T47D (cell line): ENCODE results near the gene CRIM1.

Experiments used
- DNase-seq, 2 experiments: peaks; one replicate each; pipeline versions ENCODE4 v3.0.0 to v3.0.0-alpha.2; 2011 to 2012; ENCODE audit warnings: low read depth in 1 of 2, low spot score in 1 of 2
- JUND ChIP-seq: IDR thresholded peaks from 2 replicates; pipeline ENCODE4 v1.6.1; 2012; ENCODE audit warnings: low read depth
- in situ Hi-C: cut with HindIII; loops from 2 replicates; pipeline ENCODE4 v1.10.0; 2016; ENCODE audit warnings: low sequenced_read_pairs, low pct_unique_long_range_greater_than_20kb

The CRIM1 gene

GRCh38 chr2:36526226-36526625, 170.6 kb downstream of the CRIM1 start:
- no peak for DNase-seq
- in situ Hi-C loops, result no loop called here
- TF ChIP-seq JUND, result no peak

GRCh38 chr2:36528274-36528673, 172.7 kb downstream of the CRIM1 start:
- in situ Hi-C loops, result no loop called here
- DNase-seq, result no peak
- no peak for TF ChIP-seq JUND

- no peak for TF ChIP-seq JUND
- in situ Hi-C loops, result no loop called here
- DNase-seq, result no peak
These were observed 173.3 kb downstream of the CRIM1 start for GRCh38 chr2:36528766-36529392.

- TF ChIP-seq JUND, result no peak
- in situ Hi-C loops, result no loop called here
- no peak for DNase-seq
These were observed 174.8 kb downstream of the CRIM1 start for GRCh38 chr2:36530178-36530982.

GRCh38 chr2:36530983-36531354, 175.4 kb downstream of the CRIM1 start:
- no peak for DNase-seq
- in situ Hi-C loops, result no loop called here
- TF ChIP-seq JUND, result no peak

- DNase-seq, result no peak
- in situ Hi-C loops, result no loop called here
- TF ChIP-seq JUND, result no peak
These were observed 178.8 kb downstream of the CRIM1 start for GRCh38 chr2:36534275-36534799.

GRCh38 chr2:36535099-36535498, 179.5 kb downstream of the CRIM1 start:
- TF ChIP-seq JUND, result no peak
- DNase-seq, result no peak
- in situ Hi-C loops, result no loop called here

- no peak for DNase-seq
- TF ChIP-seq JUND, result no peak
- in situ Hi-C loops, result no loop called here
These were observed 181.2 kb downstream of the CRIM1 start for GRCh38 chr2:36536776-36537175.

- in situ Hi-C loops, result no loop called here
- DNase-seq, result no peak
- TF ChIP-seq JUND, result no peak
These were observed 182.8 kb downstream of the CRIM1 start for GRCh38 chr2:36538335-36538734.

GRCh38 chr2:36539631-36540030, 184.1 kb downstream of the CRIM1 start:
- TF ChIP-seq JUND, result no peak
- no peak for DNase-seq
- in situ Hi-C loops, result no loop called here

GRCh38 chr2:36540986-36541754, 185.6 kb downstream of the CRIM1 start:
- DNase-seq, result no peak
- no peak for TF ChIP-seq JUND
- in situ Hi-C loops, result no loop called here

GRCh38 chr2:36541891-36542595, 186.5 kb downstream of the CRIM1 start:
- no peak for TF ChIP-seq JUND
- in situ Hi-C loops, result no loop called here
- DNase-seq, result no peak
